SK-N-SH (cell line): Measurements from ENCODE around the gene PLEKHM2. TPM values are rescaled to one million over a fixed set of nuclear protein-coding genes. Genes with fewer than 3 reads are reported as not detected.

ENCODE experiments used
- CTCF ChIA-PET: fragments of 300-600, 350-600 bp; formaldehyde crosslinking; extraction: SDS; loops from one replicate; lab custom pipeline; 2021; lab: Yijun Ruan, JAX
- POLR2A ChIA-PET: fragments of 350-600 bp; sonication (Branson Sonifier 250); formaldehyde crosslinking; extraction: SDS; loops from one replicate; lab custom pipeline; 2020; ENCODE audit warnings: antibody characterized with exemption, inconsistent platforms; lab: Yijun Ruan, JAX
- DNase-seq: peaks from one replicate; pipeline ENCODE4 v3.0.0; 2012
- H2AFZ ChIP-seq: fragments of 200-600 bp; sonication (generic); 2 replicates; pipeline ENCODE4 v1.8.1; 2016; ENCODE audit warnings: antibody characterized with exemption, mild to moderate bottlenecking, low read depth
- H3F3A ChIP-seq: fragments of 200-600 bp; sonication (generic); replicated peaks from 2 replicates; pipeline ENCODE3; 2016; ENCODE audit warnings: antibody characterized with exemption, mild to moderate bottlenecking; ENCODE audit not compliant: insufficient read depth
- H3K27ac ChIP-seq, 2 experiments: fragments of 200-500 bp in 1 of 2; fragments of 200-600 bp in 1 of 2; sonication (Bioruptor generic) in 1 of 2; sonication (generic), shearing (Covaris generic) in 1 of 2; 2 replicates each; pipeline versions ENCODE4 v1.5.1 to v1.6.1; 2014 to 2016; ENCODE audit warnings: low read depth in 2 of 2, inconsistent platforms in 1 of 2, low read length in 1 of 2, mild to moderate bottlenecking in 1 of 2, mixed read lengths in 1 of 2
- H3K27me3 ChIP-seq: fragments of 200-600 bp; sonication (generic), shearing (Covaris generic); 2 replicates; pipeline ENCODE4 v1.6.1; 2016; ENCODE audit warnings: mixed run types; ENCODE audit not compliant: insufficient read depth
- H3K36me3 ChIP-seq, 2 experiments: fragments of 200-500 bp in 1 of 2; fragments of 200-600 bp in 1 of 2; sonication (Bioruptor generic) in 1 of 2; sonication (generic) in 1 of 2; replicated peaks in 1 of 2; 2 replicates each; pipeline versions ENCODE3 to v1.5.1; 2014 to 2016; ENCODE audit warnings: low read length in 1 of 2, mild to moderate bottlenecking in 1 of 2; ENCODE audit not compliant: insufficient read depth in 2 of 2, control insufficient read depth in 1 of 2
- H3K4me1 ChIP-seq, 2 experiments: fragments of 200-500 bp in 1 of 2; fragments of 200-600 bp in 1 of 2; sonication (Bioruptor generic) in 1 of 2; sonication (generic), shearing (Covaris generic) in 1 of 2; 2 replicates each; pipeline versions ENCODE4 v1.5.1 to v1.6.1; 2014 to 2016; ENCODE audit warnings: low read depth in 1 of 2, low read length in 1 of 2, mixed run types in 1 of 2; ENCODE audit not compliant: insufficient read depth in 2 of 2, control insufficient read depth in 1 of 2
- H3K4me2 ChIP-seq: fragments of 200-600 bp; sonication (generic), shearing (Covaris generic); 2 replicates; pipeline ENCODE4 v1.6.1; 2017; ENCODE audit warnings: mixed run types
- H3K4me3 ChIP-seq, 2 experiments: fragments of 200-500 bp in 1 of 2; fragments of 200-600 bp in 1 of 2; sonication (Bioruptor generic) in 1 of 2; sonication (generic), shearing (Covaris generic) in 1 of 2; 2 replicates each; pipeline versions ENCODE4 v1.5.1 to v1.8.1; 2014 to 2016; ENCODE audit warnings: low read depth in 2 of 2, inconsistent platforms in 1 of 2, low read length in 1 of 2, mild to moderate bottlenecking in 1 of 2, mixed read lengths in 1 of 2, moderate library complexity in 1 of 2
- H3K79me2 ChIP-seq: fragments of 200-600 bp; sonication (generic); 2 replicates; pipeline ENCODE4 v1.8.1; 2017; ENCODE audit warnings: mild to moderate bottlenecking; ENCODE audit not compliant: insufficient read depth
- H3K9ac ChIP-seq: fragments of 200-600 bp; sonication (generic); 2 replicates; pipeline ENCODE4 v1.6.1; 2017; ENCODE audit warnings: mixed run types
- H3K9me2 ChIP-seq: fragments of 200-600 bp; sonication (generic); 2 replicates; pipeline ENCODE4 v1.6.1; 2017; ENCODE audit warnings: mixed run types
- H3K9me3 ChIP-seq: fragments of 200-600 bp; sonication (generic); 2 replicates; pipeline ENCODE4 v1.6.1; 2017; ENCODE audit warnings: mixed run types, mild to moderate bottlenecking, moderate library complexity
- H4K20me1 ChIP-seq: fragments of 200-600 bp; sonication (generic); 2 replicates; pipeline ENCODE4 v1.6.1; 2017; ENCODE audit warnings: mild to moderate bottlenecking, mixed run types; ENCODE audit not compliant: insufficient read depth
- EP300 ChIP-seq, 2 experiments: IDR thresholded peaks; 2 replicates each; pipeline versions ENCODE4 v1.4.0 to v1.6.1; 2012; ENCODE audit warnings: borderline replicate concordance in 1 of 2, low read depth in 1 of 2, low read length in 1 of 2
- EZH2phosphoT487 ChIP-seq: fragments of 200-600 bp; sonication (generic); IDR thresholded peaks from 2 replicates; pipeline ENCODE4 v1.6.1; 2017; ENCODE audit warnings: low read depth, mixed run types, mild to moderate bottlenecking, antibody characterized with exemption, moderate library complexity, borderline replicate concordance
- FOSL2 ChIP-seq: IDR thresholded peaks from 2 replicates; pipeline ENCODE4 v1.4.0; 2012; ENCODE audit warnings: low read depth, mild to moderate bottlenecking, moderate library complexity, borderline replicate concordance
- FOXM1 ChIP-seq: IDR thresholded peaks from 2 replicates; pipeline ENCODE4 v1.4.0; 2012; ENCODE audit warnings: low read depth, mild to moderate bottlenecking
- JUND ChIP-seq: IDR thresholded peaks from 2 replicates; pipeline ENCODE4 v1.4.0; 2012
- POLR2AphosphoS5 ChIP-seq: IDR thresholded peaks from 2 replicates; pipeline ENCODE4 v1.6.1; 2012; ENCODE audit warnings: low read depth, low read length
- RCOR1 ChIP-seq: fragments of 150-350 bp; IDR thresholded peaks from 2 replicates; pipeline ENCODE4 v1.6.1; 2017; ENCODE audit warnings: antibody characterized with exemption, low read length
- TAF1 ChIP-seq: IDR thresholded peaks from 2 replicates; pipeline ENCODE4 v1.6.1; 2012; ENCODE audit warnings: low read depth, mild to moderate bottlenecking, low read length, moderate library complexity, borderline replicate concordance
- TCF12 ChIP-seq: IDR thresholded peaks from 2 replicates; pipeline ENCODE4 v1.4.0; 2012
- TEAD4 ChIP-seq: IDR thresholded peaks from 2 replicates; pipeline ENCODE4 v1.4.0; 2012; ENCODE audit warnings: mild to moderate bottlenecking, borderline replicate concordance; ENCODE audit not compliant: insufficient read depth
- WGBS: methylation state at CpG from one replicate; pipeline ENCODE4 v1.1.6; 2017; ENCODE audit warnings: low lambda C conversion rate; 5-methylcytosine and 5-hydroxymethylcytosine counted together
- polyA plus RNA-seq, 3 experiments: library from polyadenylated mRNA; depleted of rRNA; stranded (reverse); fragments of >200 nt; gene quantifications; 2 replicates each; pipeline ENCODE4 v1.2.3, GENCODE V29; 2012
- TF ChIP-seq, protein P1 (sequence below): IDR thresholded peaks from 2 replicates; pipeline ENCODE4 v1.4.0; 2012; ENCODE audit warnings: low read depth, borderline replicate concordance
- TF ChIP-seq, protein P2 (sequence below): IDR thresholded peaks from 2 replicates; pipeline ENCODE4 v1.6.1; 2012; ENCODE audit warnings: mild to moderate bottlenecking, low read depth, low read length, moderate library complexity

The PLEKHM2 gene
- polyA plus RNA-seq, 1 of the 3 experiments (the other 2 are of a cell fraction): 38.9 TPM

DNA sequence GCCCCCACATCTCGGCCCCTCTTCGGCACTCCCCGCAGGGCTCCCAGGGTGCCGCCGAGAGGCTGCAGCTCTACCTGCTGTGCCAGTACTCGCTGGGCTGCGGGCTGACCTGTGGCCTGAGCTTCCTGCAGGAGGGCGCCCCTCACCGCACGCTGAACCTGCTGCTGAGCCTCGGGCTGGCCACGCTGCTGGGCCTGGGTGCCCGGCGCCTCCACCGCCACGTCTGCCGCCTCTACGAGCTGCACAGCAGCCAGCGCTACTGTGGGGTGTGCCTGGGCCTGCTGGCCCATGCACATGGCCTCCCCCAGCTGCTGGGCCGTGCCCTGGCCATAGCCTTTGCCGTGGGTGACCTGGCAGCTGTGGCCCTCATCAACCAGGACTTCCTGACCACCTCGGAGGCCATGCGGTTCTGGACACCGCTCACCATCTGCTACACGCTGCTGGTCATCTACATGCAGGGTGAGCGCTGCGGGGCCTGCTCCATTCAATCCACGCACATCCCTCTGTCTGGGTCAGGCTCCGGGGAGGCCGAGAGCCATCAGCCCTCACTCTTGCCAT lies 60.1 kb downstream of the PLEKHM2 start (continued):
- no peak for TF ChIP-seq EP300 (IDR thresholded peaks at IDR 0.05; ENCODE audit: borderline replicate concordance in 1 of 2, low read depth in 1 of 2, low read length in 1 of 2)
- TF ChIP-seq, all 33 proteins: peak for 0

GRCh38 chr1:15747378-15747777 lies 63.3 kb downstream of the PLEKHM2 start:
- WGBS: 62% methylated on average over 5 of the region's 8 CpGs
- no peak overlapping the region for H3K4me3 ChIP-seq
- no peak overlapping the region for H2AFZ ChIP-seq
- no peak overlapping the region for H3K4me2 ChIP-seq
- H4K20me1 ChIP-seq: no peaks in the 10 kb centered on the region
- H3K9ac ChIP-seq: no peak overlapping the region
- no peaks in the 10 kb centered on the region for H3K27me3 ChIP-seq
- ChIA-PET CTCF (interaction anchor here (1.5 kb wide), 1 partner anchor 9 kb away, joined by 3 read pairs; no protein-coding TSS in a partner anchor), POLR2A (interaction anchor here (0.6 to 1.4 kb wide), 2 partner anchors 12 to 29 kb away, joined by 3 to 5 read pairs; no protein-coding TSS in a partner anchor)
- no peaks in the 10 kb centered on the region for H3K36me3 ChIP-seq
- peaks cover 5% of the 10 kb centered on the region for H3F3A ChIP-seq
- no peaks in the 10 kb centered on the region for H3K9me3 ChIP-seq
- H3K4me1 ChIP-seq: peaks cover 10 to 24% of the 10 kb centered on the region in 2 experiments; a peak in 3 of 4 replicates
- H3K79me2 ChIP-seq: no peaks in the 10 kb centered on the region
- H3K27ac ChIP-seq: no peak overlapping the region
- no peaks in the 10 kb centered on the region for H3K9me2 ChIP-seq
- TF ChIP-seq RCOR1 (no peak), TCF12 (no peak), EZH2phosphoT487 (no peak), POLR2AphosphoS5 (no peak), FOSL2 (no peak), FOXM1 (no peak), JUND (no peak), TAF1 (no peak), EP300 (IDR thresholded peaks at IDR 0.05; ENCODE audit: borderline replicate concordance in 1 of 2, low read depth in 1 of 2, low read length in 1 of 2) (no peak), TEAD4 (no peak)
- TF ChIP-seq, protein P1, sequence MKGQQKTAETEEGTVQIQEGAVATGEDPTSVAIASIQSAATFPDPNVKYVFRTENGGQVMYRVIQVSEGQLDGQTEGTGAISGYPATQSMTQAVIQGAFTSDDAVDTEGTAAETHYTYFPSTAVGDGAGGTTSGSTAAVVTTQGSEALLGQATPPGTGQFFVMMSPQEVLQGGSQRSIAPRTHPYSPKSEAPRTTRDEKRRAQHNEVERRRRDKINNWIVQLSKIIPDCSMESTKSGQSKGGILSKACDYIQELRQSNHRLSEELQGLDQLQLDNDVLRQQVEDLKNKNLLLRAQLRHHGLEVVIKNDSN: no peak
- TF ChIP-seq, protein P2, sequence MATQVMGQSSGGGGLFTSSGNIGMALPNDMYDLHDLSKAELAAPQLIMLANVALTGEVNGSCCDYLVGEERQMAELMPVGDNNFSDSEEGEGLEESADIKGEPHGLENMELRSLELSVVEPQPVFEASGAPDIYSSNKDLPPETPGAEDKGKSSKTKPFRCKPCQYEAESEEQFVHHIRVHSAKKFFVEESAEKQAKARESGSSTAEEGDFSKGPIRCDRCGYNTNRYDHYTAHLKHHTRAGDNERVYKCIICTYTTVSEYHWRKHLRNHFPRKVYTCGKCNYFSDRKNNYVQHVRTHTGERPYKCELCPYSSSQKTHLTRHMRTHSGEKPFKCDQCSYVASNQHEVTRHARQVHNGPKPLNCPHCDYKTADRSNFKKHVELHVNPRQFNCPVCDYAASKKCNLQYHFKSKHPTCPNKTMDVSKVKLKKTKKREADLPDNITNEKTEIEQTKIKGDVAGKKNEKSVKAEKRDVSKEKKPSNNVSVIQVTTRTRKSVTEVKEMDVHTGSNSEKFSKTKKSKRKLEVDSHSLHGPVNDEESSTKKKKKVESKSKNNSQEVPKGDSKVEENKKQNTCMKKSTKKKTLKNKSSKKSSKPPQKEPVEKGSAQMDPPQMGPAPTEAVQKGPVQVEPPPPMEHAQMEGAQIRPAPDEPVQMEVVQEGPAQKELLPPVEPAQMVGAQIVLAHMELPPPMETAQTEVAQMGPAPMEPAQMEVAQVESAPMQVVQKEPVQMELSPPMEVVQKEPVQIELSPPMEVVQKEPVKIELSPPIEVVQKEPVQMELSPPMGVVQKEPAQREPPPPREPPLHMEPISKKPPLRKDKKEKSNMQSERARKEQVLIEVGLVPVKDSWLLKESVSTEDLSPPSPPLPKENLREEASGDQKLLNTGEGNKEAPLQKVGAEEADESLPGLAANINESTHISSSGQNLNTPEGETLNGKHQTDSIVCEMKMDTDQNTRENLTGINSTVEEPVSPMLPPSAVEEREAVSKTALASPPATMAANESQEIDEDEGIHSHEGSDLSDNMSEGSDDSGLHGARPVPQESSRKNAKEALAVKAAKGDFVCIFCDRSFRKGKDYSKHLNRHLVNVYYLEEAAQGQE: no peak
- DNase-seq: no peak
